Stomach (tissue), 4 donors: ENCODE results near the gene TNNI2.

Experiments used
- EP300 ChIP-seq: sonication (generic); formaldehyde crosslinking; IDR thresholded peaks from one replicate; pipeline ENCODE4 v1.6.1; 2017; ENCODE audit warnings: antibody characterized with exemption
- POLR2A ChIP-seq, 4 donors: fragments of 450-650 bp; IDR thresholded peaks; one replicate each; pipeline ENCODE4 v1.6.1; 2016; ENCODE audit warnings: antibody characterized with exemption in 4 of 4, control low read depth in 2 of 4, mild to moderate bottlenecking in 1 of 4, moderate library complexity in 1 of 4
- TF ChIP-seq, protein P1 (sequence below), 7 experiments: fragments of 450-650 bp in 4 of 7; fragments of 200-600 bp in 3 of 7; sonication (generic) in 3 of 7; IDR thresholded peaks; one replicate each; pipeline ENCODE4 v1.5.1; 2016 to 2019; ENCODE audit warnings: antibody characterized with exemption in 7 of 7, control low read depth in 2 of 7, mild to moderate bottlenecking in 1 of 7

DNA sequence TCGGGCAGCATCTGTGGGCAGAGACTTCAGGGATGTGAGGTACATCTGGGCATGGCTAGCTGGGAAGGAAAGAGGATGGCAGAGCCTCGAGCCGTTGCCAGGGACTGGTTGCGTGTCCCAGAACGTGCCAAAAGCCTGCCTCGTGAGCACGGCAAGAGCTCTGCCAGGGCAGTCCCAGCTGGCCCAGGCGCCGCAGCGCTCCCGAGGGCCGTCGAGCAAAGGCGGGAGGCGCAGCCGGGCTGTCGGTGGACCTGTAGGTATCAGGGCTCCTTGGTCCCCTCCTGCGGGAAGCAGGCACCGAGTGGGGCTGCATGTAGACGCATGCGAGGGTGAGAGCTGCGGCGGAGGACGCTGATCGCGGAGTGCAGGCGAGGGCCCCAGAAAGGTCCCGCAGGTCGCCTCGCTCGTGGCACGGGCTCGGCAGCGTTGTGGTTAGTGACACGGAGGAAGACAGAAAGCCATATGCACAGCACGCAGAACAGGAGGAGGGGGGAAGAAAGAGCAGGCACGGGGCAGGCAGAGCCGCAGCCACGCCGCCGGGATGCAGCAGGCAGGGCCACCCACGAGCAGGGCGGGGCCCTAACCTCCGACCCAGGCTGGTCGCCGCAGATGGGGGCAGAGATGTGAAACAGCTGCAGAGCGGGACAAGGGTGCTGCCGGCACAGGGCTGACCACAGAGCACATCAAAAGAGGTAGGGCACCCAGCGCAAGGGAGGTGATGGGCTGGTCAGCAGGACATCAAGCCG is 32.1 kb downstream of the TNNI2 start:
- TF ChIP-seq, protein P1, sequence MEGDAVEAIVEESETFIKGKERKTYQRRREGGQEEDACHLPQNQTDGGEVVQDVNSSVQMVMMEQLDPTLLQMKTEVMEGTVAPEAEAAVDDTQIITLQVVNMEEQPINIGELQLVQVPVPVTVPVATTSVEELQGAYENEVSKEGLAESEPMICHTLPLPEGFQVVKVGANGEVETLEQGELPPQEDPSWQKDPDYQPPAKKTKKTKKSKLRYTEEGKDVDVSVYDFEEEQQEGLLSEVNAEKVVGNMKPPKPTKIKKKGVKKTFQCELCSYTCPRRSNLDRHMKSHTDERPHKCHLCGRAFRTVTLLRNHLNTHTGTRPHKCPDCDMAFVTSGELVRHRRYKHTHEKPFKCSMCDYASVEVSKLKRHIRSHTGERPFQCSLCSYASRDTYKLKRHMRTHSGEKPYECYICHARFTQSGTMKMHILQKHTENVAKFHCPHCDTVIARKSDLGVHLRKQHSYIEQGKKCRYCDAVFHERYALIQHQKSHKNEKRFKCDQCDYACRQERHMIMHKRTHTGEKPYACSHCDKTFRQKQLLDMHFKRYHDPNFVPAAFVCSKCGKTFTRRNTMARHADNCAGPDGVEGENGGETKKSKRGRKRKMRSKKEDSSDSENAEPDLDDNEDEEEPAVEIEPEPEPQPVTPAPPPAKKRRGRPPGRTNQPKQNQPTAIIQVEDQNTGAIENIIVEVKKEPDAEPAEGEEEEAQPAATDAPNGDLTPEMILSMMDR (IDR thresholded peaks at IDR 0.05), result no peak
- TF ChIP-seq POLR2A (IDR thresholded peaks at IDR 0.05), result no peak
- no peak for TF ChIP-seq EP300
